Esophagus squamous epithelium (tissue), 4 donors: Measurements from ENCODE around the gene NPIPA1.
"Not testable (repeated sequence)": the region's sequence is repeated elsewhere in the genome, so short reads cannot be mapped to it uniquely, and the experiment has no call there.

Experiments used
- POLR2A ChIP-seq, 4 donors: fragments of 450-650 bp; IDR thresholded peaks; one replicate each; pipeline ENCODE4 v1.6.1; 2017; ENCODE audit warnings: antibody characterized with exemption in 4 of 4, mild to moderate bottlenecking in 4 of 4, moderate library complexity in 3 of 4
- TF ChIP-seq, protein P1 (sequence below), 6 experiments: fragments of 450-650 bp in 4 of 6; fragments of 200-600 bp in 2 of 6; sonication (generic) in 2 of 6; IDR thresholded peaks; one replicate each; pipeline ENCODE4 v1.5.1; 2016 to 2019; ENCODE audit warnings: antibody characterized with exemption in 6 of 6, mild to moderate bottlenecking in 4 of 6, moderate library complexity in 4 of 6

DNA sequence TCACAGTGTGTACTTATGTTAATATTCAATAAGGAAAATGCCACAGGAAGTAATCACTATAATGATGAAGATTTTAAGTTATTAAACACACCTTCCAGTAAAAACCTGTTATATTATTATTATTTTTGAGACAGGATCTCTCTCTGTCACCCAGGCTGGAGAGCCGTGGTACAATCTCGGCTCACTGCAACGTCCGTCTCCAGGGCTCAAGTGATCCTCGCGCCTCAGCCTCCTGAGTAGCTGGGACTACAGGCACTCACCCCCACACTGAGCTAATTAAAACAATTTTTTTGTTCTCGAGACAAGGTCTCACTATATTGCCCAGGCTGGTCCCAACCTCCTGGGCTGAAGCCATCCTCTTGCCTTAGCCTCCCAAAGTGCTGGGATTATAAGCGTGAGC, 41.0 kb downstream of the NPIPA1 start:
- TF ChIP-seq, protein P1, sequence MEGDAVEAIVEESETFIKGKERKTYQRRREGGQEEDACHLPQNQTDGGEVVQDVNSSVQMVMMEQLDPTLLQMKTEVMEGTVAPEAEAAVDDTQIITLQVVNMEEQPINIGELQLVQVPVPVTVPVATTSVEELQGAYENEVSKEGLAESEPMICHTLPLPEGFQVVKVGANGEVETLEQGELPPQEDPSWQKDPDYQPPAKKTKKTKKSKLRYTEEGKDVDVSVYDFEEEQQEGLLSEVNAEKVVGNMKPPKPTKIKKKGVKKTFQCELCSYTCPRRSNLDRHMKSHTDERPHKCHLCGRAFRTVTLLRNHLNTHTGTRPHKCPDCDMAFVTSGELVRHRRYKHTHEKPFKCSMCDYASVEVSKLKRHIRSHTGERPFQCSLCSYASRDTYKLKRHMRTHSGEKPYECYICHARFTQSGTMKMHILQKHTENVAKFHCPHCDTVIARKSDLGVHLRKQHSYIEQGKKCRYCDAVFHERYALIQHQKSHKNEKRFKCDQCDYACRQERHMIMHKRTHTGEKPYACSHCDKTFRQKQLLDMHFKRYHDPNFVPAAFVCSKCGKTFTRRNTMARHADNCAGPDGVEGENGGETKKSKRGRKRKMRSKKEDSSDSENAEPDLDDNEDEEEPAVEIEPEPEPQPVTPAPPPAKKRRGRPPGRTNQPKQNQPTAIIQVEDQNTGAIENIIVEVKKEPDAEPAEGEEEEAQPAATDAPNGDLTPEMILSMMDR (IDR thresholded peaks at IDR 0.05), result not testable (repeated sequence)
- TF ChIP-seq POLR2A (IDR thresholded peaks at IDR 0.05), result not testable (repeated sequence)
